G401.6 (cell line): ENCODE data around the gene SIL1.
"Not testable (repeated sequence)": the region's sequence is repeated elsewhere in the genome, so short reads cannot be mapped to it uniquely, and the experiment has no call there.

Experiments
- FAIRE-seq: peaks from 2 replicates; lab custom pipeline; 2012; peaks lifted over from hg19 to GRCh38; lab: Jason Lieb, UNC

The SIL1 gene

DNA sequence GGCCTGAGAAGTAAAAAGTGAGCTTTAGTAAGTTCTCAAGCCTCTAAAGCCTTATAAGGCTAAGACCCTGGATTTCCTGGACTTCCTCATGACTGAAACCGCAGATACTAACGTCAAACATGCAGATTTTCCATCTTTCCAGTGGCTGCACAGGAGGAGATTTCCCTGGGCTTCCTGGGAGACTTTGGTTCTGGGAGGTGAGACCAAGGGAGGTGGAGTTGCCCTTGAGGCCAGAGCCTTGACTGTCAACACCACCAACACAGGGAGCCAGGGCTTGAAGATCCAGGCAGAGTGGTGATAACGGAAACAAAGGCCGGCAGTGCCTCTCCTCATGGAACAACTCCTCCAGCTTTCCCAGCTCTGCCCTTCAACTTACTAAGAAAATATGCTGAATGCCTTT, 178.3 kb downstream of the SIL1 start:
- no peak for FAIRE-seq

GRCh38 chr5:139019211-139019610, 179.0 kb downstream of the SIL1 start:
- FAIRE-seq = no peak

GRCh38 chr5:139017624-139018023, 180.5 kb downstream of the SIL1 start:
- FAIRE-seq = no peak

- FAIRE-seq = no peak
Measured at GRCh38 chr5:139016186-139016585, 182.0 kb downstream of the SIL1 start.

DNA sequence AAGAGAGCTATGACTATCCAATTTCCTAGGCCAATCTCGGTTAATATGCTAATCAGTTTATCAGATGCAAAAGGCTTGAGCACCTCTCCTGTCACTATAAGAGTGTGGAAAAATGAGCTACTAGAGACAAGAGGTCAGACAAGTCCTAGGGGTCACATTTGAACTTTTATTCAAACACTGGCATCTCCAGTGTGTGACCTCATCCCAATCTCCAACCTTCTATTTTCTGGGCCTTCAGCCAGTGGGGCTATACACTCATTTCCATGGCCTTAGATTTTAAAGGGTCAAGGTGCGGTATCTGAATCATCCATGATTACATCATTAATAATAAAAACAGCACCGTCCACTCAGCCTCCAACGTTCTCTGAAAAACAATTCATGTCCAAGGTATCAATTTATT, 183.4 kb downstream of the SIL1 start:
- FAIRE-seq = no peak

GRCh38 chr5:139012176-139012575, 186.0 kb downstream of the SIL1 start:
- FAIRE-seq = no peak

- FAIRE-seq = not testable (repeated sequence)
Measured at GRCh38 chr5:139011156-139011555, 187.0 kb downstream of the SIL1 start.

DNA sequence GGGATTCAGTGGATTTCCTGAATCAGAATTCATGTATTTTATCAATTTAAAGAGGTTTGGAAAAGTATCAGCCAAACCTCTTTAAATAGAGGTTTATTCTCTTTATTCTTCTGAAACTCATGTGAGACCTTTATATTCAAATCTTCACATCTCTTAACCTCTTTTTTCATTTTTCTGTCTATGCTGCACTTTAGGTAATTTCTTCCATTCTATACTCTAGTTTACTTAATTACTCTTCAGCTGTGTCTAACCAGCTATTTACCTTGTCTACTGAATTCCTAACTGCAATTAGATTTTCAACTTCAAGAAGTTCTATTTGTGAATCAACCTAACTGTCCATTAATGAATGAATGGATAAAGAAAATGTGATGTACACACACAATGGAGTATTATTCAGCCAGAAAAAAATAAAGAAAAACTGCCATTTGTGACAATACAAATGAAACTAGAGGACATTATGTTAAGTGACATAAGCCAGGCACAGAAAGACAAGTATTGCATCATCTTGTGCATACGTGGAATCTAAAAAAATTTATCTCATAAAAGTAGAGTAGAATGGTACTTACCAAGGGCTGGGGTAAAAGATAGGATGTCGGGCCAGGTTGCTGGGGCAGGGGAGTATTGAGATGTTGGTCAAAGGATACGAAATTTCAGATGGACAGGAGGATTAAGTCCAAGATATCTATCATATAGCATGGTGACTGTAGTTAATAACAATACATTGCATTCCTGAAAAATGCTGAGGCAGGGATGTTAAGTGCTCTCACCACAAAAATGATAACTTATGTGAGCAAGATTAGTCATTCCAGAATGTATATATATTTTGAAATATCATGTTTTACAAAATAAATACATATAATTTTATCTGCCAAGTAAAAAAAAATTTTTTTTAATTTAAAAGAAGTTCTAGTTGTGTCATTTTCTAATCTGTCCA, 193.5 kb downstream of the SIL1 start:
- no peak for FAIRE-seq

- FAIRE-seq = no peak
Measured at GRCh38 chr5:138999674-139000073, 198.5 kb downstream of the SIL1 start.

DNA sequence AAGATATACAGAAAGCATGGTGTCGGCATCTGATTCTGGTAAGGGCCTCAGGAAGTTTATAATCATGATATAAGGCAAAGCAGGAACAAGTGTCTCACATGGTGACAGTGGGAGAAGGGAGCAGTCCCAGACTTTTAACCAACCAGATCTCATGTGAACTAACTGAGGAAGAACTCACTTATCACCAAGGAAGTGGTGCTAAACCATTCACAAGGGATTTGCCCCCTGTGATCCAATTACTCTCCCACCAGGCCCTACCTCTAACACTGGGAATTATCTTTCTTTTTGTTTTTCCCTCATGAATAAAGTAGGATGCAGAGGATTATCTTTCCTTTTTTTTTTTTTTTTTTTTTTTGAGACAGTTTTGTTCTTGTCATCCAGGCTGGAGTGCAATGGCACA, 199.6 kb downstream of the SIL1 start:
- FAIRE-seq = no peak

GRCh38 chr5:138996120-138996519, 202.0 kb downstream of the SIL1 start:
- no peak for FAIRE-seq

GRCh38 chr5:138990986-138991590, 207.1 kb downstream of the SIL1 start:
- no peak for FAIRE-seq

DNA sequence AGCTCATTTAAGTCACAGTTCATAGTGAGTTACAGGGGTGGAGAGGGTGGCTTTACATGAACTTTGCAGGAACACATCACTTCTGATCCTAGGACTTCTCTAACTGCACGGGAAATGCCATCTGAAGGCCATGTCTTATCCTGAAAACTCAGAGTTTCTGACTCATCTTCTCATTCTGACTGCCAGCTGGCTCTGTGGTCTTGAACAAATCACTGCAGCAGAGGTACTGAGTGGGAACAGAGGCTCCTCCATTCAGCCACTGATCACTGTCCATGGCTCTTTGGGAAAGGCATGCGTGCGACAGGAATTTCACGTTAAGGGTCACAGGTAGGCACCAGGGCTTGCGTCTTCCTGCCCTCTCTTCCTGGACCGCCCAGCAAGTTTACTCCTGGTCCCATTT, 208.4 kb downstream of the SIL1 start:
- no peak for FAIRE-seq

DNA sequence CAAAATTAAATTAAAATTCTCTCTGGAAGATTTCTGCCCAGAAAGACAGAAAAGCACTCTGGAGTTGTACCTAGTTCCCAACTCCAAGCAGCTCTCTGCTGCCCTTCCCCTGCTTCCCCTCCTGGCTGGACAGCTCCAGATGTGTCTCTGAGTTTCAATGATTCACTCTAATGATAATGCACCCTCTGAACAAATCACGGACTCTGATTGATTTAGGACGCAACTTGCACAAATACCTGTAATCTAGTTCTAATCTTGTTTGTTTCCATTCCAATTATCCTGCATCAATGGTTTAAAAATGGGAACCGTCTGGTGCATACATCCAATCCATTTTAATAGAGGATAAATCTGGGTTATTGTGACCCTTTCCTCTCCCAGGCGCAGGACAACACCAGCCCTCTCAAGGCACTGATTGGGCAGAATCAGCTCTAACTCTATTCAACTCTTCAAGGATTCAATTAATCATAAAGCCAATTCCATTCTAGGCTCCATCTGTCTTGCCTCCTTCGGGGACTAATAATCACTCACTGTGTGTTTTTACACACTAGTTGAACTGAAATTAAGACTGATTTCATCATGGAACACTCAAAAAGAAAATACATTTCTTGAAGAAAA, 211.9 kb downstream of the SIL1 start:
- FAIRE-seq = no peak

- no peak for FAIRE-seq
Measured at GRCh38 chr5:138985683-138986082, 212.5 kb downstream of the SIL1 start.

GRCh38 chr5:138985256-138985655, 212.9 kb downstream of the SIL1 start:
- no peak for FAIRE-seq

DNA sequence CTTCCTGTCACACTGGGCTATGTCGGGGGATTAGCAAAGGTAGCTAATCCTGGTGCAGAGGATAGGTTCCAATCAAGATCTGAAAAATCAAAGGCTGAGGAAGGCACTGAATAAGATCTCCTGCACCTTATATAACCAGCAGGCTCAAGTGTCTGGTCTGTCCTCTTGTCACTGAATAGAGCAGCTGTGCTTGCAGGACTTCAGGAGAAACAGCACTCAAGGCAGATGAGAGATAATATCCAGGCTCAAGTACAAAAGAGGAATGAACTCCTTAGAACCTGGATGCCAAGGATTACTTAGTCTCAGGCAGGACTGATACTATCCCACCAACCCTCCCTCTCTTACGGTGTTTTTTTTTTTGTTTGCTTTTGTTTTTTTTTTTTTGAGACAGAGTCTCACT, 214.2 kb downstream of the SIL1 start:
- FAIRE-seq = no peak

- no peak for FAIRE-seq
Measured at GRCh38 chr5:138981586-138981985, 216.6 kb downstream of the SIL1 start.

GRCh38 chr5:138981131-138981530, 217.0 kb downstream of the SIL1 start:
- no peak for FAIRE-seq

DNA sequence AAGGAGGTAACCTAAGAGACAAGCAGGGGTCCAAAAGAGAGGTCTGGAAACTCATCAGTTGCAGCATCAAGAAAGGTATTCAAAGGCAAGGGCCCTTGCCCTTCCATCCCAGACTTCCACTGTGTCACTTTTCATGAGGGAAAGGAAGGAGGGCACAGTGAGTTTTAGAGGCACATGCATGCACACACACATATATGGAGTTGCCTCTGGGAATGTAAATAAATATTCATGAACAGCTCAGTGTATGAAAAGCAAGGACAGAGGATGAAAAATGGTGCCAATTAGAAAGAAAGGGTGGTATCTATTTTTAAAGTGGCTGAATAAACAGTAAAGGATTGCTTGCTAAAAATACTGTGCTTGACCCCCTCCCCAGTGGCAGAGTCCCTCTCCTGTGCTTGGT, 217.7 kb downstream of the SIL1 start:
- no peak for FAIRE-seq

DNA sequence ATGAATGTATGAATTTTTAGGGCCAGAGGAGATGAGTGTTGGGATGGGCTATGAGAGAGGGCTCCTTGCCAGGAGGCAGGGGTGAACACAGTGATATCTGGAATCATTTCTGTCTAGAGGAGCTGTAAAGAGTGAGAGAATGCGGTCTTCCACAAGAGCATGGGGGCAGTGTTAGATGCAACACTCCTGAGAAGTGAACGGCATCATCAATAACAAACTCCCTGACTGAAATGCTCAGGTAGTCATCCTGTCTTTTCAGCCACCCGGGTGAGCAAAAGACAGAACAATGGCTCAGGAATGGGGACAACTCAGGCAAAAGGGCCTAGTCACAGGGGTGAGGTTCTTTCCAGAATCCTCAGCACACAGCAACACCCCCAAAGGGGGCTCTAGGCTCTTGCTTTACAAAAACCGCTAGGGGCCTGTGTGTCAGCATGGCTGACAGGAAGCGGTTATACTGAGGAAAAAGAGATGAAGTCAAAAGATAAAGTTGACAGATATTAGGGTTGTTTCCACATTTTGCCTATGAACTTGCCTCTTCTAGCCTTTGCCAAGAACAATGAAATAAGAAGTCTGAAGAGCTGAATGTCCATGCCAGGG, 218.4 kb downstream of the SIL1 start:
- no peak for FAIRE-seq

- FAIRE-seq = no peak
Measured at GRCh38 chr5:138978581-138978980, 219.6 kb downstream of the SIL1 start.

DNA sequence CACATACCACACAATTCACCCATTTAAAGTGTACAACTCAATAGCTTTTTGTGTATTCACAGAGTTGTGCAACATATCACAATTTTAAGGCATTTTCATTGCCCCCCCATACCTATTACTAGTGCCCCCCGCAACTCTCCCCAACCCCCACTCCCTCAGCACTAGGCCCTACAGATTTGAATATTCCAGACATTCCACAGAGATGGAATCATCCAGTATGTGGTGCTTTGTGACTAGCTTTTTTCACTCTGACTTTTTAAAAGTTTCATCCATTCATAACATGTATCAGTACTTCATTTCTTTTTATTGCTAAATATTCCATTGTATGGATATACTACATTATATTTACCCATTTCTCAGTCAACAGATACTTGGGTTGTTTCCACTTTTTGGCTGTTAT, 220.1 kb downstream of the SIL1 start:
- FAIRE-seq = no peak
